Tibial artery (tissue), 4 donors: ENCODE results near the gene GNAI3.
A peak's percentile ranks its signal among the peaks of the same experiment; 100 is the strongest.

Source experiments
- DNase-seq, 2 donors: peaks; one replicate each; pipeline ENCODE4 v3.0.0-alpha.2; 2019
- H3K27ac ChIP-seq, 2 donors: fragments of 200-600 bp; sonication (generic) in 1 of 2; 1 replicate in 1 of 2; 2 replicates in 1 of 2; pipeline ENCODE4 v1.5.1; 2018 to 2019; ENCODE audit warnings: mild to moderate bottlenecking in 1 of 2
- H3K27me3 ChIP-seq, 2 donors: fragments of 200-600 bp; sonication (generic) in 1 of 2; one replicate each; pipeline versions ENCODE4 v1.5.1 to v1.6.0; 2016 to 2019
- H3K36me3 ChIP-seq, 3 donors: fragments of 200-600 bp; sonication (generic) in 2 of 3; one replicate each; pipeline ENCODE4 v1.5.1; 2016 to 2019; ENCODE audit warnings: mild to moderate bottlenecking in 2 of 3
- H3K4me1 ChIP-seq, 4 donors: fragments of 200-600 bp; sonication (generic) in 2 of 4; 1 replicate in 3 of 4; 2 replicates in 1 of 4; pipeline ENCODE4 v1.5.1; 2016 to 2019
- H3K4me3 ChIP-seq, 2 donors: fragments of 200-600 bp; sonication (generic) in 1 of 2; 1 replicate in 1 of 2; 2 replicates in 1 of 2; pipeline ENCODE4 v1.5.1; 2018 to 2019; ENCODE audit warnings: mild to moderate bottlenecking in 2 of 2
- H3K9me3 ChIP-seq, 3 donors: fragments of 200-600 bp; sonication (generic) in 1 of 3; one replicate each; pipeline ENCODE4 v1.5.1; 2016 to 2019
- intact Hi-C: fragments of 100-400 bp; cut with DNase I; formaldehyde crosslinking; loops from one replicate; pipeline ENCODE4 v1.15.0; 2023; ENCODE audit warnings: low total_unique reads
- TF ChIP-seq, protein P1 (sequence below), 2 experiments: fragments of 200-600 bp in 1 of 2; fragments of 450-650 bp in 1 of 2; IDR thresholded peaks; one replicate each; pipeline ENCODE4 v1.5.1; 2017 to 2019; ENCODE audit warnings: antibody characterized with exemption in 2 of 2, mild to moderate bottlenecking in 1 of 2, moderate library complexity in 1 of 2

Gene GNAI3

DNA sequence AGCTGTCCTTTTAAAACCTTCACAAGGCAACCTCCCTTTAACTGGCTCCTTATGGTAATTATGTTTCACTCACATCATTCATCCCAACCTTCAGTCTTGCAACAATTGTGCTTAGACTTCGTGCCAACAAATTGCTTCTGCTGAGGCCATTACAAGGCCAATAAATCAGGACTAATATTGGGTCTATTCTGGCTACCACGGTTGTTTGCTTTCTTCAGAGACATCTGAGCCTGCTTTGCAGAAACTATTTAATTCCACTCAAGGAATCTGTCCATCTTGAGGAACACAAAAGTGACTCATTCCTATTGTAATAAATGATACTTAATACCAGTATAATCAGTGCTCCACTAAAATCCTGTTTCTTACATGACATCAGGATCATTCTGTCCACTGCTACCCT, 104.9 kb downstream of the GNAI3 start:
- intact Hi-C loops: loop anchor here (10.0 kb wide), 1 partner anchor 271 kb away; no protein-coding TSS in a partner anchor
- no peaks in the 10 kb centered on the region for H3K27me3 ChIP-seq
- H3K4me3 ChIP-seq: no peak overlapping the region
- H3K4me1 ChIP-seq: peaks cover 0 to 35% (median 13%) of the 10 kb centered on the region in 4 donors
- H3K27ac ChIP-seq: no peak overlapping the region
- no peaks in the 10 kb centered on the region for H3K9me3 ChIP-seq
- TF ChIP-seq, protein P1, sequence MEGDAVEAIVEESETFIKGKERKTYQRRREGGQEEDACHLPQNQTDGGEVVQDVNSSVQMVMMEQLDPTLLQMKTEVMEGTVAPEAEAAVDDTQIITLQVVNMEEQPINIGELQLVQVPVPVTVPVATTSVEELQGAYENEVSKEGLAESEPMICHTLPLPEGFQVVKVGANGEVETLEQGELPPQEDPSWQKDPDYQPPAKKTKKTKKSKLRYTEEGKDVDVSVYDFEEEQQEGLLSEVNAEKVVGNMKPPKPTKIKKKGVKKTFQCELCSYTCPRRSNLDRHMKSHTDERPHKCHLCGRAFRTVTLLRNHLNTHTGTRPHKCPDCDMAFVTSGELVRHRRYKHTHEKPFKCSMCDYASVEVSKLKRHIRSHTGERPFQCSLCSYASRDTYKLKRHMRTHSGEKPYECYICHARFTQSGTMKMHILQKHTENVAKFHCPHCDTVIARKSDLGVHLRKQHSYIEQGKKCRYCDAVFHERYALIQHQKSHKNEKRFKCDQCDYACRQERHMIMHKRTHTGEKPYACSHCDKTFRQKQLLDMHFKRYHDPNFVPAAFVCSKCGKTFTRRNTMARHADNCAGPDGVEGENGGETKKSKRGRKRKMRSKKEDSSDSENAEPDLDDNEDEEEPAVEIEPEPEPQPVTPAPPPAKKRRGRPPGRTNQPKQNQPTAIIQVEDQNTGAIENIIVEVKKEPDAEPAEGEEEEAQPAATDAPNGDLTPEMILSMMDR (IDR thresholded peaks at IDR 0.05): no peak
- H3K36me3 ChIP-seq: peaks cover 0 to 8% (median 0%) of the 10 kb centered on the region in 3 donors
- DNase-seq: no peak

DNA sequence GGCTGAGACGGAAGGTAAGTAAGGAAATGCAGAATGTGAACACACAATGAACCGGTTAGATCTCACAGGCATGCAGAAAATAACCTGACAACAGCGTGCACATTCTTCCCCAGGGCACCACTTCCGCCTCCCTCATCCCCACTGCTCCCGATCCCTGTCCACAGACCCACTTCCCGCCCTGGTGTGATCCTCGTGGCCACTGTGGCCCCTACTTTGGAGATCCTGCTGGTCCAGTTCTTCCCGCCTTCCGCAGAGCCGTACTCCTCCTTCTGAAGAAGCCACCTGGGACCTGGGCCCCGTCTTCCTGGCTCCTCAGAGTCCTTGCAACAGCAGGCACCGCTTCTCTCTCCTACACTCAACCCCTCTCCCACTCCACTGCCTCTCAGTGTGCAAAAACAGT, 106.1 kb downstream of the GNAI3 start:
- intact Hi-C loops: loop anchor here (10.0 kb wide), 1 partner anchor 270 kb away; no protein-coding TSS in a partner anchor
- H3K4me3 ChIP-seq: no peak overlapping the region
- no peaks in the 10 kb centered on the region for H3K9me3 ChIP-seq
- no peaks in the 10 kb centered on the region for H3K27me3 ChIP-seq
- H3K36me3 ChIP-seq: peaks cover 3 to 20% (median 5%) of the 10 kb centered on the region in 3 donors
- peak overlapping the region; percentile 92 to 93 for H3K27ac ChIP-seq
- TF ChIP-seq, protein P1 (IDR thresholded peaks at IDR 0.05): no peak
- DNase-seq: peak in 1 of 2 donors; percentile 35
- peaks cover 0 to 35% (median 13%) of the 10 kb centered on the region in 4 donors for H3K4me1 ChIP-seq

DNA sequence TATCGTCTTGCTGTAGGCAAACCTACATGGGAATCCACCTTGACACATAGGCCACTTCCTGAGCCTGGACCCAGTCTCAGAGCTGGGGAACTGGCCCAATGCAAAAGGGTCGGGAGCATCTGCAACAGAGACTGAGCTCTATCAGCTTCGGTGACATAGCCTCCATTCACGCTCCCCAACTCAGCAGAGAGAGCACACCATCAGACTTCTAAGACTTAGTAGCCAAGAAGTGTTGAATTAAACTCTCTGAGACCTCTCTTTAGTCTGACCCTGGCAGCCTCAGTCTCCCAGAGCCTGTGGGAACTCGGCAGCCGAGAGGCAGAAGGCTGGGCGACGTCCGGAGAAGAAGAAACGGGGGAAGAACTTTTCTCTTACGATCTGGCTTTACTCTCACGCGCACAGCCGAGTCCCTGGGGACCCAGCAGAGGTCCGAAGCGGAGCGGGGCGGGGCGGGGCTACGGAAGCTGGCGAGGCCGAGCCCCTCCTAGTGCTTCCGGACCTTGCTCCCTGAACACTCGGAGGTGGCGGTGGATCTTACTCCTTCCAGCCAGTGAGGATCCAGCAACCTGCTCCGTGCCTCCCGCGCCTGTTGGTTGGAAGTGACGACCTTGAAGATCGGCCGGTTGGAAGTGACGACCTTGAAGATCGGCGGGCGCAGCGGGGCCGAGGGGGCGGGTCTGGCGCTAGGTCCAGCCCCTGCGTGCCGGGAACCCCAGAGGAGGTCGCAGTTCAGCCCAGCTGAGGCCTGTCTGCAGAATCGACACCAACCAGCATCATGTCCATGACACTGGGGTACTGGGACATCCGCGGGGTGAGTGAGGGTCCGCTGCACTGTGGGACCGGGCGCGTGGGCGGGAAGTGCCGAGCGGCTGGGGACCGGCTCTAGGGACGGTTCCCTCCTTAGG, 107.5 kb downstream of the GNAI3 start, which contains the start of gene GSTM4:
GSTM4 (plus strand) TSS at position 485 of the 905 bp plus-strand sequence; CDS start at position 776, 291 bp downstream.
- intact Hi-C loops: loop anchor here (10.0 kb wide), 1 partner anchor 269 kb away; no protein-coding TSS in a partner anchor
- H3K27me3 ChIP-seq: no peaks in the 10 kb centered on the region
- H3K36me3 ChIP-seq: peaks cover 6 to 33% (median 15%) of the 10 kb centered on the region in 3 donors
- H3K9me3 ChIP-seq: no peaks in the 10 kb centered on the region
- peak within 1 kb of the TSS; percentile 59 to 84 for H3K4me3 ChIP-seq
- peak; percentile 87 to 94 for DNase-seq
- TF ChIP-seq, protein P1 (IDR thresholded peaks at IDR 0.05): peak in 1 of 2 experiments; percentile 6
- peak within 1 kb of the TSS; percentile 92 to 93 for H3K27ac ChIP-seq
- peaks cover 0 to 25% (median 13%) of the 10 kb centered on the region in 4 donors for H3K4me1 ChIP-seq

DNA sequence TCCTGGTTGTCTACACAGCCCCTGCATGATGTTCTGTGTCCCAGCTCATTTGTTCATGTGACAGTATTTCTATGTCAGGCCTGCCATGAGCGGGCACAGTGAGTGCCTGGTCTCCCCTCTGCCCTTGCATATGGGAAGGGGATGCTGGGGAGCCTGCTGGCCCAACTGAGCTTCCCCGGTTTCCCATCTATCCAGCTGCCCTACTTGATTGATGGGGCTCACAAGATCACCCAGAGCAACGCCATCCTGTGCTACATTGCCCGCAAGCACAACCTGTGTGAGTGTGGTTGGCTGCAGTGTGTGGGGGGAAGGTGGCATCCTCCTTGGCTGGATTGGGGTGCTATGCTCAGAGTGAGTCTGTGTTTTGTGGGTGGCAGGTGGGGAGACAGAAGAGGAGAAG, 109.0 kb downstream of the GNAI3 start:
- peak in 1 of 2 donors; percentile 53 for DNase-seq
- peak overlapping the region in 1 of 2 donors; percentile 93 for H3K27ac ChIP-seq
- TF ChIP-seq, protein P1 (IDR thresholded peaks at IDR 0.05): no peak

DNA sequence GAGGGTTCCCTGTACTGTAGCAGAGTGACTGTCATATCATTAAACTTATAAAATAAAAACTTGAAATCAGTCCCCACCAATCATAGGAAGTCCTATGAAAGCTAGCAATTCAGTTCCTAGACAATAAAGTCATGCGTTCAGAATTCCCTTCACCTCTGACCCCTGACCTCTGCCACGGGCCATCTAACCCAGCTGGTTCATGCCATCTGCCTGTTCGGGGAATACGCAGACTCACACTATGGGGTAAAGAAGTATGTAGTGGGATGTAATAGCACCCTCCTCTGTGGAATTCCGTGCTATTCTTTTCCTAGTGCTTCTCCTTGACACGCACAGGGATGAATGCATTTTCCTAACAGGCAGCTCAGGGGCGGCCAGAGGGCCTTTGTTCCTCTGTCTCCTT, 109.6 kb downstream of the GNAI3 start:
- Histone ChIP-seq H3K4me1 (peaks cover 0 to 20% (median 13%) of the 10 kb centered on the region in 4 donors), H3K27me3 (no peaks in the 10 kb centered on the region), H3K4me3 (no peak overlapping the region), H3K36me3 (peaks cover 6 to 49% (median 15%) of the 10 kb centered on the region in 3 donors), H3K9me3 (no peaks in the 10 kb centered on the region), H3K27ac (no peak overlapping the region)
- TF ChIP-seq, protein P1 (IDR thresholded peaks at IDR 0.05): no peak
- peak in 1 of 2 donors; percentile 15 for DNase-seq
- intact Hi-C loops: loop anchor here (10.0 kb wide), 1 partner anchor 267 kb away; no protein-coding TSS in a partner anchor

More for the DNA sequence above, 109.0 kb downstream of the GNAI3 start:
- H3K4me3 ChIP-seq: no peak overlapping the region
- H3K27me3 ChIP-seq: no peaks in the 10 kb centered on the region
- intact Hi-C loops: loop anchor here (10.0 kb wide), 1 partner anchor 267 kb away; no protein-coding TSS in a partner anchor
- peaks cover 0 to 20% (median 13%) of the 10 kb centered on the region in 4 donors for H3K4me1 ChIP-seq
- peaks cover 6 to 49% (median 15%) of the 10 kb centered on the region in 3 donors for H3K36me3 ChIP-seq
- H3K9me3 ChIP-seq: no peaks in the 10 kb centered on the region
